Activated naive CD4-positive, alpha-beta T cell treated with anti-CD3 and anti-CD28 coated beads for 36 hours (primary cell): ENCODE results near the gene RGMB. TPM values are rescaled to one million over a fixed set of nuclear protein-coding genes. Genes with fewer than 3 reads are reported as not detected.

ENCODE experiments used
- CTCF ChIA-PET: fragments of 350-600 bp; sonication (Branson Sonifier 250); formaldehyde crosslinking; loops from one replicate; lab custom pipeline; 2021; ENCODE audit warnings: antibody characterized with exemption; lab: Charles Lee
- DNase-seq: peaks from one replicate; pipeline ENCODE4 v3.0.0-alpha.2; 2020
- H3K27ac Mint-ChIP-seq: one replicate; pipeline ENCODE4 v1.8.0; 2021; ENCODE audit warnings: mild to moderate bottlenecking, mixed read lengths
- H3K27me3 Mint-ChIP-seq: one replicate; pipeline ENCODE4 v1.8.0; 2021; ENCODE audit warnings: low read depth, mixed read lengths
- H3K36me3 Mint-ChIP-seq: one replicate; pipeline ENCODE4 v1.8.0; 2021; ENCODE audit warnings: low read depth, mixed read lengths
- H3K4me1 Mint-ChIP-seq: one replicate; pipeline ENCODE4 v1.8.0; 2021; ENCODE audit warnings: low read depth, mixed read lengths
- H3K4me3 Mint-ChIP-seq: one replicate; pipeline ENCODE4 v1.8.0; 2021; ENCODE audit warnings: mild to moderate bottlenecking, moderate library complexity, mixed read lengths
- H3K9me3 Mint-ChIP-seq: one replicate; pipeline ENCODE4 v1.8.0; 2021; ENCODE audit warnings: mixed read lengths
- intact Hi-C: fragments of 100-400 bp; cut with micrococcal nuclease; formaldehyde crosslinking; loops from one replicate; pipeline ENCODE4 v1.15.1; 2023
- total RNA-seq, 2 experiments: library from RNA; stranded (reverse); gene quantifications; one replicate each; pipeline ENCODE4 v1.2.3, GENCODE V29; 2021

Gene RGMB
- total RNA-seq, 2 experiments from 2014 or later, result 5.0 to 5.9 TPM

DNA sequence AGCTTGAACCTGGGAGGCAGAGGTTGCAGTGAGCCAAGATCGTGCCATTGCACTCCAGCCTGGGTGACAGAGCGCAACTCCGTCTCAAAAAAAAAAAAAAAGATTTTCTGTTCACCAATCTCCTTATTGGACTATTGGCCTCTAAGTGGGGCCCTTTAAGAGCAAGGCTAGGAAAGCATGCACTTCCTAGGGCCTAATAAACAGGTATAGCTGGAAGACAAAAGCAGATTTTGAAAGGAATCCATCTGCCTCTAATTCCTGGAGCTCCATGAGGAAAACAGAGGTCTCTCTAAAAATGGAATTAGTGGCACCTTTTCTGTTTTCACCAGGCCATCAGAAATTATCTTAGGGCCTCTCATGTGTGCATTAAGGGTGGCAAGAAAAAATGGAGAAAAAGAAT lies 70.0 kb downstream of the RGMB start:
- Mint-ChIP-seq H3K4me1 (no peaks in the 10 kb centered on the region), H3K27ac (no peak overlapping the region), H3K4me3 (no peak overlapping the region), H3K9me3 (peaks cover 3% of the 10 kb centered on the region), H3K36me3 (peaks cover 1% of the 10 kb centered on the region), H3K27me3 (peaks cover 2% of the 10 kb centered on the region)
- CTCF ChIA-PET, result interaction anchor here (0.6 to 0.7 kb wide), 2 partner anchors 27 to 72 kb away, joined by 3 to 4 read pairs; no protein-coding TSS in a partner anchor
- intact Hi-C loops, result no loop called here
- DNase-seq, result no peak

GRCh38 chr5:98844865-98845264 lies 71.4 kb downstream of the RGMB start:
- peaks cover under 1% of the 10 kb centered on the region for H3K27me3 Mint-ChIP-seq
- H3K27ac Mint-ChIP-seq, result no peak overlapping the region
- intact Hi-C loops, result no loop called here
- no peaks in the 10 kb centered on the region for H3K4me1 Mint-ChIP-seq
- H3K36me3 Mint-ChIP-seq, result peaks cover 1% of the 10 kb centered on the region
- H3K4me3 Mint-ChIP-seq, result no peak overlapping the region
- no peak for DNase-seq
- CTCF ChIA-PET, result no interaction called here
- H3K9me3 Mint-ChIP-seq, result peaks cover 3% of the 10 kb centered on the region

GRCh38 chr5:98845878-98846277 lies 72.4 kb downstream of the RGMB start:
- H3K27ac Mint-ChIP-seq, result no peak overlapping the region
- intact Hi-C loops, result no loop called here

More at GRCh38 chr5:98845878-98846277, 72.4 kb downstream of the RGMB start:
- H3K4me1 Mint-ChIP-seq, result no peaks in the 10 kb centered on the region
- H3K36me3 Mint-ChIP-seq, result peaks cover 1% of the 10 kb centered on the region
- H3K4me3 Mint-ChIP-seq, result no peak overlapping the region
- no peak for DNase-seq
- peaks cover 3% of the 10 kb centered on the region for H3K9me3 Mint-ChIP-seq
- H3K27me3 Mint-ChIP-seq, result no peaks in the 10 kb centered on the region
- CTCF ChIA-PET, result no interaction called here

Other genes with a start within 250 kb of the RGMB start
- 10 to 100 TPM; 50.5 to 52.1 TPM for gene CHD1, start 155.3 kb downstream of the RGMB start, total RNA-seq